CD4-positive, alpha-beta T cell treated with Interleukin-17A for 4 hours (primary cell): ENCODE data around the gene COA3.

Experiments
- DNase-seq: peaks from one replicate; pipeline ENCODE4 v3.0.0-alpha.2; 2020; ENCODE audit warnings: mixed read lengths

Gene COA3

GRCh38 chr17:42817866-42818265, 19.4 kb upstream of the COA3 start:
- no peak for DNase-seq

- DNase-seq = no peak
Measured at GRCh38 chr17:42814633-42815399, 16.3 kb upstream of the COA3 start.

GRCh38 chr17:42809250-42809649, 10.7 kb upstream of the COA3 start:
- no peak for DNase-seq

- no peak for DNase-seq
Measured at GRCh38 chr17:42806249-42806648, 7.7 kb upstream of the COA3 start.

GRCh38 chr17:42804918-42805367, 6.4 kb upstream of the COA3 start:
- DNase-seq = no peak

- no peak for DNase-seq
Measured at GRCh38 chr17:42803074-42803883, 4.8 kb upstream of the COA3 start.

- DNase-seq = no peak
Measured at GRCh38 chr17:42798011-42798382, 507 bp downstream of the COA3 start.

GRCh38 chr17:42797067-42798007, 1.2 kb downstream of the COA3 start:
- DNase-seq = no peak

- DNase-seq = no peak
Measured at GRCh38 chr17:42796066-42796758, 2.3 kb downstream of the COA3 start.

- DNase-seq = no peak
Measured at GRCh38 chr17:42795465-42795864, 3.0 kb downstream of the COA3 start.

- DNase-seq = no peak
Measured at GRCh38 chr17:42795061-42795460, 3.4 kb downstream of the COA3 start.

- DNase-seq = no peak
Measured at GRCh38 chr17:42792545-42792944, 6.0 kb downstream of the COA3 start.

- DNase-seq = no peak
Measured at GRCh38 chr17:42791948-42792347, 6.6 kb downstream of the COA3 start.

GRCh38 chr17:42787266-42787665, 11.2 kb downstream of the COA3 start:
- DNase-seq = no peak

- no peak for DNase-seq
Measured at GRCh38 chr17:42784811-42785592, 13.5 kb downstream of the COA3 start.

- DNase-seq = no peak
Measured at GRCh38 chr17:42784409-42784808, 14.1 kb downstream of the COA3 start.

- no peak for DNase-seq
Measured at GRCh38 chr17:42783791-42784138, 14.7 kb downstream of the COA3 start.

GRCh38 chr17:42783062-42783790, 15.3 kb downstream of the COA3 start:
- no peak for DNase-seq

- DNase-seq = no peak
Measured at GRCh38 chr17:42782166-42783061, 16.1 kb downstream of the COA3 start.

GRCh38 chr17:42781639-42782165, 16.8 kb downstream of the COA3 start:
- no peak for DNase-seq
